Activated B cell treated with CpG ODN at 0.5 μM for 24 hours (primary cell): ENCODE measurements around the gene TAS1R2. TPM values are rescaled to one million over a fixed set of nuclear protein-coding genes. Genes with fewer than 3 reads are reported as not detected.

ENCODE experiments used
- ATAC-seq: fragments of 200-7000 bp; cut with Tn5 transposase; one replicate; pipeline ENCODE4 v1.10.0; 2021; ENCODE audit warnings: low read depth, mild to moderate bottlenecking, moderate library complexity
- CTCF ChIA-PET: fragments of 350-600 bp; sonication (Branson Sonifier 250); formaldehyde crosslinking; loops from one replicate; lab custom pipeline; 2021; ENCODE audit warnings: antibody characterized with exemption; lab: Charles Lee
- POLR2A ChIA-PET: fragments of 350-600 bp; sonication (Branson Sonifier 250); formaldehyde crosslinking; loops from one replicate; lab custom pipeline; 2021; ENCODE audit warnings: antibody characterized with exemption; lab: Charles Lee
- DNase-seq: peaks from one replicate; pipeline ENCODE4 v3.0.0; 2022
- H3K27ac Mint-ChIP-seq: one replicate; pipeline ENCODE4 v1.8.0; 2020; ENCODE audit warnings: mixed read lengths
- H3K27me3 Mint-ChIP-seq: one replicate; pipeline ENCODE4 v1.8.0; 2021; ENCODE audit warnings: mixed read lengths
- H3K36me3 Mint-ChIP-seq: one replicate; pipeline ENCODE4 v1.8.0; 2021; ENCODE audit warnings: low read depth, mixed read lengths
- H3K4me1 Mint-ChIP-seq: one replicate; pipeline ENCODE4 v1.8.0; 2021; ENCODE audit warnings: mixed read lengths
- H3K4me3 Mint-ChIP-seq: one replicate; pipeline ENCODE4 v1.8.0; 2020; ENCODE audit warnings: mild to moderate bottlenecking, mixed read lengths
- H3K9me3 Mint-ChIP-seq: one replicate; pipeline ENCODE4 v1.8.0; 2020; ENCODE audit warnings: mixed read lengths
- CTCF ChIP-seq: fragments of 200-600 bp; IDR thresholded peaks from one replicate; pipeline ENCODE4 v1.8.0; 2022; ENCODE audit warnings: antibody characterized with exemption, mild to moderate bottlenecking
- intact Hi-C: fragments of 100-400 bp; cut with micrococcal nuclease; formaldehyde crosslinking; loops from one replicate; pipeline ENCODE4 v1.15.1; 2024
- total RNA-seq: library from RNA; stranded (reverse); gene quantifications from 2 replicates; pipeline ENCODE4 v1.2.3, GENCODE V29; 2022

Gene TAS1R2
- total RNA-seq, 1 donor from 2014 or later, result not detected

- H3K4me3 Mint-ChIP-seq, result no peak overlapping the region
- TF ChIP-seq CTCF, result no peak
- no peaks in the 10 kb centered on the region for H3K9me3 Mint-ChIP-seq
- ATAC-seq (no peak), DNase-seq (no peak)
- no peaks in the 10 kb centered on the region for H3K27me3 Mint-ChIP-seq
- intact Hi-C loops, result no loop called here
- ChIA-PET CTCF (interaction anchor here (0.8 kb wide), 1 partner anchor 16 kb away, joined by 4 read pairs; no protein-coding TSS in a partner anchor), POLR2A (no interaction called here)
- H3K36me3 Mint-ChIP-seq, result no peaks in the 10 kb centered on the region
- H3K4me1 Mint-ChIP-seq, result no peaks in the 10 kb centered on the region
- no peak overlapping the region for H3K27ac Mint-ChIP-seq
Observed at GRCh38 chr1:18891426-18891780, 31.9 kb upstream of the TAS1R2 start.

DNA sequence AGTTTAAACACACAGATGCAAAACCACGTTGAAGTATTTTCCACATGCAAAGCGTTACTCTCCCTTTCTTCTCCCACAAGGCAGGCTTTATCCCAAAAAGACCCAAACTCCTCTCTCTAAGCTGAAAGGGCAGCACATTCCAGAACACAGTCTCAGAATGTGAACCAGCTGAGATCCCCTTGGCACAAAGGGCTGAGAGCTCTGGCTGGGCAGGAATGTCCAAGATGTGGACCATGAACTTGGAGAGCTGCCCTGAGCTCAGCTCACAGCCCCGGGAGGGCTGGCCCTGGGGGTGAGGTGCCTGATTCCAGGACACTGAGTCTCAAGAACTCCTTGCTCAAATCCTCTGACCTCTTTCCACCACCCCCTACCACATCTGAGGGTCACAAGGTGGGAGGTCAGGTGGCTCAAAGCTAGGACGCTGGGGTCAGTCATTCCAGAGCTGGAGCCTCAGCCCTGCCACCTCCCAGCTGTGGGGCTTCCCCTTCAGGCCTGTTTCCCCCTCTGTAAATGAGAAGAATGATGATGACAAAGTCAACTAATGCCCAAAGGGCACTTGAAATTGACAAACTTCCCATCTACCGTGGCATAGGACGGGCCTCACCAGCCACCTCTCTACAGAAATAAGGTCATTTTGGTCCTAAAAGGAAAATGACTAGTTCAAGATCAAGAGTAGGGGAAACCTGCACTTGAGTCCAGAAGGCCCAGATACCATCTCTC is 31.4 kb upstream of the TAS1R2 start:
- CTCF ChIA-PET, result interaction anchor here (0.8 to 1.0 kb wide), 2 partner anchors 12 to 16 kb away, joined by 3 to 4 read pairs; partner anchors contain the start of gene ALDH4A1
- no peak for TF ChIP-seq CTCF
- no peak overlapping the region for H3K4me3 Mint-ChIP-seq

DNA sequence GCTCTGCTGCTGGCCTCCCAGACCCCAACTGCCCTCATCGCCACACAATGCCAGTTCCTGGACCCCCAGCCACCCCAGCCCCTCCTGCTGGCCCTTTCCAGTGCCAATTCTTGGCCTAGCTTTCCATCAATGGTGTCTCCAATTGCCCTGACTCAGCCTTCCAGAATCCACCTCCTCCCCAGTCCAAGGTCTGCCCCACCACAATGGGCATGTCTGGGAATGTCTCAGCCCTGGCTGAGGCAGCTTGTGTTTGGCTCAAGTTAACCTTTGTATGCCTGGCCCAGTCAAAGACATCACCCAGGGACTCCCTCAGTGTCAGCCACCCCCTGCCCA is 26.5 kb upstream of the TAS1R2 start:
- Mint-ChIP-seq H3K36me3 (peaks cover 2% of the 10 kb centered on the region), H3K4me3 (no peak overlapping the region), H3K27ac (no peak overlapping the region), H3K9me3 (no peaks in the 10 kb centered on the region), H3K4me1 (no peaks in the 10 kb centered on the region), H3K27me3 (no peaks in the 10 kb centered on the region)
- ATAC-seq (no peak), DNase-seq (no peak)
- ChIA-PET CTCF (interaction anchor here (3.3 to 5.2 kb wide), 2 partner anchors 22 to 85 kb away, joined by 26 to 76 read pairs; no protein-coding TSS in a partner anchor), POLR2A (no interaction called here)
- intact Hi-C loops, result no loop called here
- TF ChIP-seq CTCF, result no peak

More for the DNA sequence above, 31.4 kb upstream of the TAS1R2 start:
- intact Hi-C loops, result no loop called here
- DNase-seq, result no peak
- no peaks in the 10 kb centered on the region for H3K27me3 Mint-ChIP-seq
- H3K4me1 Mint-ChIP-seq, result no peaks in the 10 kb centered on the region
- no peaks in the 10 kb centered on the region for H3K9me3 Mint-ChIP-seq
- no peaks in the 10 kb centered on the region for H3K36me3 Mint-ChIP-seq
- H3K27ac Mint-ChIP-seq, result no peak overlapping the region
- no peak for ATAC-seq
- POLR2A ChIA-PET, result no interaction called here

- H3K27ac Mint-ChIP-seq, result no peak overlapping the region
- intact Hi-C loops, result no loop called here
- H3K36me3 Mint-ChIP-seq, result peaks cover 2% of the 10 kb centered on the region
- H3K4me3 Mint-ChIP-seq, result no peak overlapping the region
- no peak for DNase-seq
- TF ChIP-seq CTCF, result no peak
- H3K27me3 Mint-ChIP-seq, result no peaks in the 10 kb centered on the region
- ChIA-PET POLR2A (no interaction called here), CTCF (interaction anchor here (1.0 to 5.2 kb wide), 5 partner anchors 12 to 355 kb away, joined by 3 to 76 read pairs (median 8); no protein-coding TSS in a partner anchor)
- H3K9me3 Mint-ChIP-seq, result no peaks in the 10 kb centered on the region
- no peak for ATAC-seq
- no peaks in the 10 kb centered on the region for H3K4me1 Mint-ChIP-seq
Observed at GRCh38 chr1:18885311-18886002, 26.0 kb upstream of the TAS1R2 start.

GRCh38 chr1:18884727-18885126 is 25.3 kb upstream of the TAS1R2 start:
- TF ChIP-seq CTCF, result no peak
- Mint-ChIP-seq H3K27ac (no peak overlapping the region), H3K36me3 (peaks cover 2% of the 10 kb centered on the region), H3K4me1 (no peaks in the 10 kb centered on the region), H3K4me3 (no peak overlapping the region), H3K9me3 (no peaks in the 10 kb centered on the region), H3K27me3 (no peaks in the 10 kb centered on the region)
- ChIA-PET CTCF (interaction anchor here (0.7 to 5.2 kb wide), 16 partner anchors 10 to 356 kb away, joined by 3 to 76 read pairs (median 6); partner anchors contain the start of gene ALDH4A1), POLR2A (interaction anchor here (1.2 kb wide), 1 partner anchor 87 kb away, joined by 5 read pairs; no protein-coding TSS in a partner anchor)
- DNase-seq, result no peak
- ATAC-seq, result no peak
- intact Hi-C loops, result loop anchor here (1.0 kb wide), 7 partner anchors 18 to 357 kb away; partner anchors contain the start of gene ALDH4A1
